ENCODE results near the gene TMEM59L. TPM values are rescaled to one million over a fixed set of nuclear protein-coding genes. Genes with fewer than 3 reads are reported as not detected.

Gene TMEM59L
- total RNA-seq, 4 donors from 2014 or later = 3.1 to 12.6 (median 4.2) TPM; not detected in 1

GRCh38 chr19:18667531-18668251 is 55.0 kb downstream of the TMEM59L start:
- H3K9me3 ChIP-seq = no peaks in the 10 kb centered on the region
- H3K36me3 ChIP-seq = peaks cover 0 to 76% (median 8%) of the 10 kb centered on the region in 3 donors
- peaks cover 0 to 53% (median 22%) of the 10 kb centered on the region in 4 donors for H3K4me1 ChIP-seq
- TF ChIP-seq POLR2A (IDR thresholded peaks at IDR 0.05) = no peak
- TF ChIP-seq EP300 (IDR thresholded peaks at IDR 0.05) = no peak
- no peak for TF ChIP-seq CTCF (IDR thresholded peaks at IDR 0.05)
- no peaks in the 10 kb centered on the region for H3K27me3 ChIP-seq
- no peak overlapping the region for H3K4me3 ChIP-seq
- no peak for DNase-seq (ENCODE audit: low spot score in 2 of 2)
- WGBS, 2 donors = 94 to 97% methylated on average over 47 to 53 of the region's 55 CpGs
- H3K27ac ChIP-seq = no peak overlapping the region

GRCh38 chr19:18668252-18668631 is 55.6 kb downstream of the TMEM59L start:
- Histone ChIP-seq H3K36me3 (peaks cover 0 to 76% (median 8%) of the 10 kb centered on the region in 3 donors), H3K4me1 (peaks cover 0 to 49% (median 20%) of the 10 kb centered on the region in 4 donors), H3K4me3 (no peak overlapping the region), H3K9me3 (no peaks in the 10 kb centered on the region), H3K27ac (no peak overlapping the region), H3K27me3 (no peaks in the 10 kb centered on the region)
- no peak for TF ChIP-seq POLR2A (IDR thresholded peaks at IDR 0.05)
- TF ChIP-seq CTCF (IDR thresholded peaks at IDR 0.05) = no peak
- no peak for TF ChIP-seq EP300 (IDR thresholded peaks at IDR 0.05)
- 94 to 96% methylated on average over 37 to 38 of the region's 38 CpGs for WGBS, 2 donors
- no peak for DNase-seq (ENCODE audit: low spot score in 2 of 2)

- Histone ChIP-seq H3K9me3 (no peaks in the 10 kb centered on the region), H3K4me3 (no peak overlapping the region), H3K27me3 (no peaks in the 10 kb centered on the region), H3K27ac (peak overlapping the region in 1 of 4 donors; percentile 61), H3K4me1 (peaks cover 0 to 42% (median 14%) of the 10 kb centered on the region in 4 donors), H3K36me3 (peaks cover 0 to 75% (median 8%) of the 10 kb centered on the region in 3 donors)
- TF ChIP-seq EP300 (IDR thresholded peaks at IDR 0.05) (no peak), POLR2A (IDR thresholded peaks at IDR 0.05) (no peak)
- WGBS, 2 donors = 95 to 96% methylated on average over 25 to 48 of the region's 58 CpGs
- no peak for DNase-seq (ENCODE audit: low spot score in 2 of 2)
Observed at GRCh38 chr19:18668744-18669523, 56.3 kb downstream of the TMEM59L start.

GRCh38 chr19:18669524-18669817 is 56.8 kb downstream of the TMEM59L start:
- H3K4me1 ChIP-seq = peaks cover 0 to 38% (median 11%) of the 10 kb centered on the region in 4 donors
- H3K27ac ChIP-seq = peak overlapping the region in 1 of 4 donors; percentile 61
- peaks cover 0 to 70% (median 8%) of the 10 kb centered on the region in 3 donors for H3K36me3 ChIP-seq

GRCh38 chr19:18669883-18670282 is 57.2 kb downstream of the TMEM59L start:
- DNase-seq (ENCODE audit: low spot score in 2 of 2) = no peak
- TF ChIP-seq EP300 (IDR thresholded peaks at IDR 0.05) (no peak), CTCF (IDR thresholded peaks at IDR 0.05) (no peak)
- Histone ChIP-seq H3K4me3 (no peak overlapping the region), H3K4me1 (peaks cover 0 to 42% (median 10%) of the 10 kb centered on the region in 4 donors), H3K36me3 (peaks cover 0 to 65% (median 8%) of the 10 kb centered on the region in 3 donors), H3K27ac (peak overlapping the region in 2 of 4 donors; percentile 30 to 61), H3K9me3 (no peaks in the 10 kb centered on the region), H3K27me3 (no peaks in the 10 kb centered on the region)
- 77 to 80% methylated on average over 11 of the region's 11 CpGs for WGBS, 2 donors

More at GRCh38 chr19:18669524-18669817, 56.8 kb downstream of the TMEM59L start:
- DNase-seq (ENCODE audit: low spot score in 2 of 2) = no peak
- TF ChIP-seq POLR2A (IDR thresholded peaks at IDR 0.05) (no peak), CTCF (IDR thresholded peaks at IDR 0.05) (no peak), EP300 (IDR thresholded peaks at IDR 0.05) (no peak)
- 80 to 85% methylated on average over 12 of the region's 12 CpGs for WGBS, 2 donors
- no peaks in the 10 kb centered on the region for H3K9me3 ChIP-seq
- H3K4me3 ChIP-seq = no peak overlapping the region
- no peaks in the 10 kb centered on the region for H3K27me3 ChIP-seq

Measured in tibial nerve (tissue), 4 donors.